Neural progenitor cell (in vitro differentiated cells): ENCODE results near the gene COPS2.

Experiments
- EZH2 ChIP-seq: fragments of 200-600 bp; sonication (generic); IDR thresholded peaks from 2 replicates; pipeline ENCODE4 v1.6.1; 2017; ENCODE audit warnings: antibody characterized with exemption, mild to moderate bottlenecking, moderate library complexity
- EZH2phosphoT487 ChIP-seq: fragments of 200-600 bp; sonication (generic); IDR thresholded peaks from 2 replicates; pipeline ENCODE4 v1.6.1; 2017; ENCODE audit warnings: antibody characterized with exemption

- TF ChIP-seq EZH2: no peak
- no peak for TF ChIP-seq EZH2phosphoT487
Observed at GRCh38 chr15:49151831-49152230, 3.6 kb downstream of the COPS2 start.
